Tibial nerve (tissue), 4 donors: ENCODE data around the gene C10orf71. TPM values are rescaled to one million over a fixed set of nuclear protein-coding genes. Genes with fewer than 3 reads are reported as not detected.

Experiments
- DNase-seq, 2 donors: peaks; one replicate each; pipeline ENCODE4 v3.0.0-alpha.2; 2019; ENCODE audit warnings: low spot score in 2 of 2
- H3K27ac ChIP-seq, 4 donors: fragments of 200-600 bp; sonication (generic) in 3 of 4; one replicate each; pipeline ENCODE4 v1.5.1; 2017 to 2019; ENCODE audit warnings: mild to moderate bottlenecking in 1 of 4
- H3K27me3 ChIP-seq, 2 donors: fragments of 200-600 bp; sonication (generic) in 1 of 2; one replicate each; pipeline versions ENCODE4 v1.5.1 to v1.6.0; 2017 to 2019
- H3K36me3 ChIP-seq, 3 donors: fragments of 200-600 bp; sonication (generic); one replicate each; pipeline ENCODE4 v1.5.1; 2018 to 2019
- H3K4me1 ChIP-seq, 4 donors: fragments of 200-600 bp; sonication (generic) in 3 of 4; one replicate each; pipeline ENCODE4 v1.5.1; 2017 to 2019
- H3K4me3 ChIP-seq, 4 donors: fragments of 200-600 bp; sonication (generic) in 3 of 4; one replicate each; pipeline ENCODE4 v1.5.1; 2017 to 2019; ENCODE audit warnings: mild to moderate bottlenecking in 1 of 4, moderate library complexity in 1 of 4
- H3K9me3 ChIP-seq, 4 donors: fragments of 200-600 bp; sonication (generic) in 3 of 4; one replicate each; pipeline ENCODE4 v1.5.1; 2017 to 2019
- EP300 ChIP-seq, 2 donors: sonication (generic); formaldehyde crosslinking; IDR thresholded peaks; one replicate each; pipeline ENCODE4 v1.6.1; 2017; ENCODE audit warnings: antibody characterized with exemption in 2 of 2, mild to moderate bottlenecking in 1 of 2
- POLR2A ChIP-seq, 2 donors: fragments of 450-650 bp; IDR thresholded peaks; one replicate each; pipeline ENCODE4 v1.6.1; 2017; ENCODE audit warnings: antibody characterized with exemption in 2 of 2, mild to moderate bottlenecking in 2 of 2, moderate library complexity in 2 of 2
- WGBS, 2 donors: methylation state at CpG; one replicate each; pipeline ENCODE4 v1.1.5; 2018; 5-methylcytosine and 5-hydroxymethylcytosine counted together
- total RNA-seq, 4 donors: library from RNA; depleted of rRNA; stranded (reverse); fragments of >200 nt; gene quantifications; one replicate each; pipeline ENCODE4 v1.1.0, GENCODE V29; 2016
- TF ChIP-seq, protein P1 (sequence below), 5 experiments: fragments of 200-600 bp in 3 of 5; fragments of 450-650 bp in 2 of 5; sonication (generic) in 3 of 5; IDR thresholded peaks; one replicate each; pipeline ENCODE4 v1.5.1; 2016 to 2019; ENCODE audit warnings: antibody characterized with exemption in 5 of 5, mild to moderate bottlenecking in 3 of 5, moderate library complexity in 2 of 5

C10orf71 gene
- total RNA-seq, 4 donors from 2014 or later, result 0.22 TPM; not detected in 3

GRCh38 chr10:49338604-49339003, 39.6 kb downstream of the C10orf71 start:
- Histone ChIP-seq H3K4me1 (no peaks in the 10 kb centered on the region), H3K36me3 (no peaks in the 10 kb centered on the region), H3K9me3 (no peaks in the 10 kb centered on the region), H3K27ac (no peak overlapping the region), H3K4me3 (no peak overlapping the region), H3K27me3 (no peaks in the 10 kb centered on the region)
- TF ChIP-seq, protein P1, sequence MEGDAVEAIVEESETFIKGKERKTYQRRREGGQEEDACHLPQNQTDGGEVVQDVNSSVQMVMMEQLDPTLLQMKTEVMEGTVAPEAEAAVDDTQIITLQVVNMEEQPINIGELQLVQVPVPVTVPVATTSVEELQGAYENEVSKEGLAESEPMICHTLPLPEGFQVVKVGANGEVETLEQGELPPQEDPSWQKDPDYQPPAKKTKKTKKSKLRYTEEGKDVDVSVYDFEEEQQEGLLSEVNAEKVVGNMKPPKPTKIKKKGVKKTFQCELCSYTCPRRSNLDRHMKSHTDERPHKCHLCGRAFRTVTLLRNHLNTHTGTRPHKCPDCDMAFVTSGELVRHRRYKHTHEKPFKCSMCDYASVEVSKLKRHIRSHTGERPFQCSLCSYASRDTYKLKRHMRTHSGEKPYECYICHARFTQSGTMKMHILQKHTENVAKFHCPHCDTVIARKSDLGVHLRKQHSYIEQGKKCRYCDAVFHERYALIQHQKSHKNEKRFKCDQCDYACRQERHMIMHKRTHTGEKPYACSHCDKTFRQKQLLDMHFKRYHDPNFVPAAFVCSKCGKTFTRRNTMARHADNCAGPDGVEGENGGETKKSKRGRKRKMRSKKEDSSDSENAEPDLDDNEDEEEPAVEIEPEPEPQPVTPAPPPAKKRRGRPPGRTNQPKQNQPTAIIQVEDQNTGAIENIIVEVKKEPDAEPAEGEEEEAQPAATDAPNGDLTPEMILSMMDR (IDR thresholded peaks at IDR 0.05), result no peak
- TF ChIP-seq EP300 (IDR thresholded peaks at IDR 0.05), result no peak
- no peak for TF ChIP-seq POLR2A (IDR thresholded peaks at IDR 0.05)
- no peak for DNase-seq
- WGBS, 2 donors, result 74 to 96% methylated on average over 1 of the region's 1 CpG

GRCh38 chr10:49344840-49345239, 45.9 kb downstream of the C10orf71 start:
- H3K4me1 ChIP-seq, result no peaks in the 10 kb centered on the region
- H3K36me3 ChIP-seq, result no peaks in the 10 kb centered on the region
- H3K4me3 ChIP-seq, result no peak overlapping the region
- TF ChIP-seq, protein P1 (IDR thresholded peaks at IDR 0.05), result no peak
- TF ChIP-seq POLR2A (IDR thresholded peaks at IDR 0.05), result no peak
- TF ChIP-seq EP300 (IDR thresholded peaks at IDR 0.05), result no peak
- H3K27me3 ChIP-seq, result no peaks in the 10 kb centered on the region
- DNase-seq, result no peak
- peaks cover 0 to 14% (median 0%) of the 10 kb centered on the region in 4 donors for H3K9me3 ChIP-seq
- WGBS, 2 donors, result 70 to 94% methylated on average over 2 of the region's 2 CpGs
- no peak overlapping the region for H3K27ac ChIP-seq

GRCh38 chr10:49347342-49347741, 48.4 kb downstream of the C10orf71 start:
- no peak for DNase-seq
- H3K36me3 ChIP-seq, result no peaks in the 10 kb centered on the region
- no peaks in the 10 kb centered on the region for H3K27me3 ChIP-seq
- peaks cover 0 to 34% (median 0%) of the 10 kb centered on the region in 4 donors for H3K9me3 ChIP-seq
- H3K4me1 ChIP-seq, result no peaks in the 10 kb centered on the region
- H3K4me3 ChIP-seq, result no peak overlapping the region
- H3K27ac ChIP-seq, result no peak overlapping the region
- no peak for TF ChIP-seq POLR2A (IDR thresholded peaks at IDR 0.05)
- TF ChIP-seq, protein P1 (IDR thresholded peaks at IDR 0.05), result no peak
- no peak for TF ChIP-seq EP300 (IDR thresholded peaks at IDR 0.05)
- 85 to 94% methylated on average over 4 of the region's 4 CpGs for WGBS, 2 donors

DNA sequence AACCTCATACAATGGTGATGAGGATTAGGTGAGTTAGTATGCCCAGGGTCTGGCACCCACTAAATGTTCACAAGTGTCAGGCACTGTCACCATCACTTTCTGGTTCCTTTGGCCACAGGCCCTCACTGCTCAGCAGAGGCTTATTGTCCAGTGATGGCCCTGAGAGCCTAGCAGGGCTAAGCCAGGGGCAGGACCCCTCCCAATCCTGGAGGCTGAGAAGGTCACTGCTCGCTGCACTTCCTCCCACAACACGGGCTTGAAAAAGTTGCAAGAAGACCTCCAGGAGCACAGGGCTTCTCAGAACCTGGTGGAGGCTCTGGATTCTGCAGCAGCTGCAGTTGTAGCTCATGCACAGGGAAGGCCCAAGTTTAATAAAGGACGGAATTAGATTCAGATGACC, 48.9 kb downstream of the C10orf71 start:
- WGBS, 2 donors, result 78 to 83% methylated on average over 3 of the region's 3 CpGs
- no peak overlapping the region for H3K4me3 ChIP-seq
- no peaks in the 10 kb centered on the region for H3K36me3 ChIP-seq
- no peaks in the 10 kb centered on the region for H3K27me3 ChIP-seq
- H3K4me1 ChIP-seq, result no peaks in the 10 kb centered on the region
- no peak overlapping the region for H3K27ac ChIP-seq
- TF ChIP-seq POLR2A (IDR thresholded peaks at IDR 0.05) (no peak), EP300 (IDR thresholded peaks at IDR 0.05) (no peak)
- TF ChIP-seq, protein P1 (IDR thresholded peaks at IDR 0.05), result no peak
- no peak for DNase-seq
- H3K9me3 ChIP-seq, result peaks cover 0 to 34% (median 0%) of the 10 kb centered on the region in 4 donors

DNA sequence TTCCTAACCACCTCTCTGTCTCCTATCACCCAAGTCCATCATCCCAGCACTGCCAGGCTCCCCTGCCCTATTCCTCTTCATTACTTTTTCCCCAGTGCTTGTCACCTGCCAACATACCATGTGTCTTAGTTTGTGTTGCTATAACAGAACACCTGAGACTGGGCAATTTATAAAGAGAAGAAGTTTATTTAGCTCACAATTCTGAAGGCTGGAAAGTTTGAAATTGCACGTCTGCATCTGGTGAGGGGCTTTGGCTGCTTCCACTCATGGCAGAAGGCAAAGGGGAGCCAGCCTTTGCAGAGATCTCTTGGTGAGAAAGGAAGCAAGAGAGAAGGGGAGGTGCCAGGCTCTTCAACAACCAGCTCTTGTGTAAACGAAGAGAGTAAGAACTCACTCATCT, 49.6 kb downstream of the C10orf71 start:
- TF ChIP-seq, protein P1 (IDR thresholded peaks at IDR 0.05), result no peak
- no peak for TF ChIP-seq EP300 (IDR thresholded peaks at IDR 0.05)
- no peak for TF ChIP-seq POLR2A (IDR thresholded peaks at IDR 0.05)
- Histone ChIP-seq H3K9me3 (peaks cover 0 to 34% (median 0%) of the 10 kb centered on the region in 4 donors), H3K27me3 (no peaks in the 10 kb centered on the region), H3K4me3 (no peak overlapping the region), H3K27ac (no peak overlapping the region), H3K36me3 (no peaks in the 10 kb centered on the region), H3K4me1 (no peaks in the 10 kb centered on the region)
- DNase-seq, result no peak
- WGBS, 2 donors, result 75% methylated on average over 2 of the region's 2 CpGs
